NCI-H146 treated with DMSO at 0.1 percent for 48 hours (cell line): ENCODE results near the gene KIT.
A peak's percentile ranks its signal among the peaks of the same experiment; 100 is the strongest.

Experiments used
- DNase-seq: peaks from one replicate; lab custom pipeline; 2025; ENCODE audit not compliant: unreplicated experiment; lab: John Stamatoyannopoulos, UW

Gene KIT

DNA sequence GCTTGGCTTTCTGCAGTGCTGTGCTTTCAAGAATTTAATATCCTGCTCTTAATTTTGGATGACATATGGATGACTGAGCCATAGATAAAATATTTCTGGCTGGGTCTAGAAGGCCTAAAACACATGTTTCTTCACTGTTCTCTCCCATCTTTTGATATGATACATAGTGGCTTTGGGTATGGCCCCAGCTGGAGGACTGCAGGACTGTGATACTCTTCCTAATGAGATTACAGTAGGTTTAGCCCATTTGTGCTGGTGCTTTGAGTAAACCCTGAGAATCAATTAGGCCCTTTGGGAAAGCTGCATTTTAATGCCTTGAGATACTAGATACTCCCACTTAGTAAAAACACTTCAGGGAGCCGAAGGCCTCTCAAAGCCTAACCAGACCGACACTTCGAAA, 38.0 kb downstream of the KIT start:
- no peak for DNase-seq

DNA sequence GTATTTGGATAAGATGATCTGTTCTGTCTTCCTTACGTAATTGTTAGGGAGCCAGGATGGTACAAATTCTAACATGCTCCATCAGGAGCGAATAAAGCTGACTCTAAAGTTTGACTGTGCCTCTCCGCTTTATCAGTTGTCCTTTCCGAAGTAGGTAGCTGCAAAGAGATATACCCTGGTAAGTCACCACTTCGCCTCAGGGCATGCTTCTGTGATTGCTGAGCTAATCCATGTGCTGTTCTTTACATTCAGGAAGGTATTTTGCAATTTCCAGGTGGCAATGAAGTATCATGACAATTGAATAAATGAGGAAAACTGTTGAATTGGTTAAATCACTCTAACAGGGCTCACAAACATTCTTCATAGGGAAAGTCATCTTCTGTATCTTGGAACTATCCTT, 38.9 kb downstream of the KIT start:
- DNase-seq = no peak

DNA sequence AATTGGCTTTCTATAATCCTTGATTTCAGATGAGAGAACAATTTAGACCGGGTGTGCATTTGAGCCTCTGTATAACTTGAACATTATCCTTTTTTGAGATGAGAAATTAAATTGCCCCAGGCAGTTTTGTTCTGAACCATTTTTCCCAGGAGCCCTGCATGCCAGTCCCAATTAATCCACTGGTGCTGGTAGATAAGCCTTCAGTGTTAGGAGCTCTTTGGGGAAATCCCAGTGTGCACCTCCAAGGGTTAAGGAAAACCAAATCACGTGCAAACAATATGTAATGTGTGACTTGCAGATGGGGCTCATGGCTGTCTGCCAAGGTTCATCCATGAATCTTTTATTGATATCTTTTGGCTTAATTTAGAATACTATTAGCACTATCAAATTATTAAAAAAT, 43.2 kb downstream of the KIT start:
- no peak for DNase-seq

DNA sequence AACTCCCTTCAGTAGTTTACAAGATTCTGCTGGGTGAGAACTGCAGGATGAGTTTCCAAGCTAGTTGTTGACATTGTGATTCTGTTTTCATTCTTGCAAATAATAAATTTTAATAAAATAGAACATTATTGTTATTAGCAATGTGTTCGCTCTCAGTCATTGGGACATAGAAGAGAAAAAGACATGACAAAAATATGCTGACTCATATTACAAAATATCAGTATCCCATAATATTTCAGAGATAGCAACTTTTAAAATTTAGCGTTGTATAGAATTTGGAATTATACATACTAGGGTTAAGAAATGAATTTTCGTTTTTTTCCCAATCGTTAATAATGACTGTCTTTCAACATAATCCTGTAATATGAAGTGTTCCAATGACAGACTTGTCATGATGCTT, 45.4 kb downstream of the KIT start:
- no peak for DNase-seq

DNA sequence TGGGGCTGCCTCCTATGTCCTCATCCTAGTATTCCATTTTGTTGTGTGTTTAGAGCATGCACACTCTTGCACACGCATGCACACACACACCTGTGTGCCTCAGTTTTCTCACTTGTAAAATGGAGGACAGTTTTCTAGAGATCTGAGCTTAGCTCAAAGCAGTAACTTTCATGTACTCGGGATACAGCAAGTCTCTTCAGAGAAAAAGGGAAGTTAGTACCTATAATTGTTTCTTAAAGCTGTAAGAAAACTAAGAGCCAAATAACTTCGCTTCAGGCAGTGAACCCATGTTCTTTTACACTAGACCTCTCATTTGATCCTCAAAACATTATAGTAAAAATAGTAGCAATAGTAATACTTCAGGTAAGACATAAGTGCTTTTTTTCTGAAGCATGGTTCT, 49.6 kb downstream of the KIT start:
- DNase-seq = no peak

DNA sequence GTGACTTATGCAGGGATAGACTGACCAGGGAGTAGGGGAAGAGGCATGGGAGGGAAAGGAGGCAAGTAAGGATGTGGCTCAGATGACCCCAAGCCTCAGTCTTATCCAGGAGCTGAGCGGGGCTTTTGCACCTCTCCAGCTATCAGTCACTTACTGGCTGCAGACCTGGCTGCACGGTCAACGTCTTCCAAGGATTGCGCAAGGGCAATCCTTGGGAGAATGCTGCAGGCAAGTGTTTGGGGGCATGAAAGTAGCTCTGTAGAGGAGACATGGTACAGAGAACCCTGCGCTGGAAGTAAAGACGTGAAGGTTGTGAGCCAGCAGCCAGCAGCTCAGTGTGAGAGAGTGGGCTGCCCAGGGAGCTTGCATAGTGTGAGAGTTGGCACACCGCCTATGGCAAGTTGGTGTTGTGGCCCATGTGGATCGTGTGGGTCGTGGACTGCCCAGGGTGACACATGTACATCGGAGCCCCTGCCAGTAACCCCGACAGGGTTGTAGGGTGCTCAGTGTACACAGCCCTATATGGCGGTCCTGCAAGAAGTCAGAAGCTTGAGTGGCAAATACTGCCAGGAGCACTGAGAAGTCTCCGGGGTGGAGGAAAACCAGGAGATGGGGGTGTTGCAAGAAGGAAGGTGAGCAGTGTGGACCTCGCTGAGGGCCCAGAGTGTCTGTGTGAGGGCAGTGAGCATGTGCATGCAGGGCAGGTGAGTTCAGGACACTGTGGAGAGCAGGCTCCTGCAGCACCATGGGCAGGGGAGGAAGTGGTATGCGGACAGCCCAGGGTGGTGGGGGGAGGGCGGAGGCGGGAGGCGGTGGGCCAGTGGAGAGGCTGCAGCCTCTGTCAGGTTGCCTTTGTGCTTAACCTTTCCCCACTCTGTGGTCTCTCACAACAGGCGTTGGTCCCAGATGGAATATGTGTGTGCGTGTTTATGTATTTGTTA, 50.9 kb downstream of the KIT start:
- DNase-seq = no peak

DNA sequence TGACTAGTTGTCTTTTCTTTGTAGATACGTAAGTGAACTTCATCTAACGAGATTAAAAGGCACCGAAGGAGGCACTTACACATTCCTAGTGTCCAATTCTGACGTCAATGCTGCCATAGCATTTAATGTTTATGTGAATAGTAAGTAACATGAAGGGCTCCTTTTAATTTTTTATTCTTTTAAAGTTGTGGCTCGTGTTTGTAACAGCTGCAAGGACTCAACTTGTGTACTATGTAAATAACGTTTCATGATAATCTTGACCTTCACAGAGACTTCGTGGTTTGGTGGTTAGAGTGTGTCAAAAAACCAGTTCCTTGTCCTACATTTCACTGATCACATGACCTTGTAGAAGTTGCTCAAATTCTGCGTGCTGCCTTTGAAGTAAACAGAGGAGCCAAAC, 51.6 kb downstream of the KIT start:
- DNase-seq = no peak

DNA sequence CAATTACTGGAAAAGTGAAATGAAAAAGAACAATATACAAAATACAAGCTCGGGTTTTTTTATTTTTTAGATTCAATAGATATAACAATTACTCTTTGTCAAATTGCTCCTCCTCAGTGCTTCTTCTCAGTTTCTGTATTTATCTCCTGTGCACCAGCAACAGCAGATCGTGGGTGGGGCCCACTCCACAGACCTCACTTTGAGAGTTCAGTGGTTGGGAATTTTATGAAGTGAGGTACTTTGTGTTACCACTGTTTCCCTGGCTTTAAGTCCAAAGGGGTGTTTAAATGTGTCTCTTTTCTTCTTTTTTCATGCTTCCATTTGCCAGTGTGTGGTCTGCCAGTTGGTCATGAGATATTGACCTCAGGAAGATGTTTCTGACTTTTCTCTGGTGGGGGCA, 54.4 kb downstream of the KIT start:
- no peak for DNase-seq

DNA sequence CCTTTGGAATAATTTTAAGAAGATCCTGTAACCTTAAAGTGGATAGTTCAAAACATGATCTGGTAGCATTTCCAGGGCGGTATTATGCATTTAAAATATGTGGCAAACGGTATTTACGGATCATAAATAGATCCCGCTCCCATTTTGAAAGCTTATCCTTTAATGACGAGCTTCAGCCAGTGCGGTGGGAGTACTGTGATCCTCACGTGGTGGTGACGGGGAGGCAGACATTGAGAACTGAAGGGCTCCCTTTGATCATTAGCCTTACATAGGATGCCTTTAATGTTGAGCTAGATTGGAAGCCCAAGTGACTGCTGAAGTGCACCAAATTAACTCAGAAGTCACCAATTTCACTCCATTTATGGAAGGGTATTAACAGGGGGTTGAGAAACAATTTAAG, 56.9 kb downstream of the KIT start:
- no peak for DNase-seq

DNA sequence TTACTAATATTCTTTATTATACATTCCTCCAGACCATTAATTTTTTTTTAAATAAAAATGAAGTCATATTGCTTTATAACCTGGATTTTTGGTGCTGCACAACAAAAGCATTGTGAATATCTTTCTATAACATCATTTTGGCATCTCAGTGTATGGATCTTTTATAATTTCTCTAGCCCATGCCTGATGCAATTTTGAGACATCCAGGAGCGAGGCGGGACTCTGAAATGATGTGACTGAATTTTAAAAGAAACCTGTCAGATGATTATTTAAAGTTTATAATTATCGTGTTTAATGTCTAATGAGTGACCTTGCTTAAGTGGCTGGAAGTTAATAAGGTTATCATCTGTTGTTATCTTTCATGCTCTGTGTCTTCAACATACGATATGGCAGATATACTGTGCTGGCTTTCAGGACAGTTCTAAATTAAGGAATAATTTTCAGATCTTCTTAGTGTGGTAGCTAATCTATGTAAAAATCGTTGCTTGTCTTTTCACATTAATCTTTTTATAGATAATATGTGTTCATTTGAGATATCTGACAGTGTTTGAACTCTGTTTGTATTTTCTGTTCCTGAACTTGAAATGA, 58.8 kb downstream of the KIT start:
- DNase-seq = no peak

DNA sequence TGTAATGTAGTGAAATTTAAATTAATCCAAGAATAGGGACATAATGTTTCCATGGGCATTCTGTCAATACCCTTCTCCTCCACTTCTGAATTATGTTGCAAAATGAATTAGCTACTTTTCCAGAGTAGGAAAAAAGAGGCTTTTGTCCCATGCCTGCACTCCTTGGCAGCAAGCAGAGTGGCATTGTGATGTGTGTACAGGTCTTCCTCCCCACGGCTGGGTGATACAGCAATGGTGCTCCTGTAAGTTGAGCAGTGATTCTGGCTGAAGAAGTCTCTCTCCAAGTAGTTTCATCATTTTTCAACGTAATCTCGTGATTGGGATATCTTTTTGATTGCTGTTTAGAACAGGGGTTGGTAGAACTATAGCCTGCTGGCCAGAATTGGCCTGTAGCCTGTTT, 59.9 kb downstream of the KIT start:
- DNase-seq = no peak

DNA sequence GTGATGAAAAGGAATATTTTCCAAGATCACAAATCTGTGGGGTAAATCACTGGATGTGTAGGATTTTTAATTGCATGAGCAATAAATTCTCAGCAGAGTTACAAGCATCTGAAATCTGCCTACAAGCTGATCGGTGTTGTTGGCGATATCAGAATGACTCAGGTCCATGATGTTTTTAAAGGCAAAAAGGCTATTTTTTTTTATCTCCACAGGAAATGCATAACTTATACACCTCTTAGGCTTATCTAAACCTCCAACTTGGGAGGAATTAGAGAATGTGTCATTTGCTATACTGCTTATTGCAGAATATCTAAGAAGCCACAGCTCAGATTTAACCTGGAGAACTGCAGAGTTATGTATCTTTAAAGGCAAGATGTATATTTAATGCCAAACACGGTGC, 61.6 kb downstream of the KIT start:
- DNase-seq = no peak

DNA sequence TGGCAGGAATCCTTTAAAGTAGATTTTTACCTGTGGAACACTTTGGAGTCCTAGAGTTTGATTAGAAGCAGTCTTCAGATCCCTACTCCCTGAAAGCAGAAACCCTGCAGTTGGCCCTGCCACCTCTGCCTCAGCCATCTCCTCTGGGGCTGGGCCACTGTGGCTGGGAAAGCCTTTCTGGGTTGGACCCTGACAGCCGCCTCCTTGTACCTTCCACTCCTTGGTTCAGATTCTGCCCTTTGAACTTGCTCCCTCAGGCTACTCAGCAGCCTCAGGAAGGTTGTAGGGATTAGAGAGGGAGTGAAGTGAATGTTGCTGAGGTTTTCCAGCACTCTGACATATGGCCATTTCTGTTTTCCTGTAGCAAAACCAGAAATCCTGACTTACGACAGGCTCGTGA, 65.5 kb downstream of the KIT start:
- DNase-seq = no peak

DNA sequence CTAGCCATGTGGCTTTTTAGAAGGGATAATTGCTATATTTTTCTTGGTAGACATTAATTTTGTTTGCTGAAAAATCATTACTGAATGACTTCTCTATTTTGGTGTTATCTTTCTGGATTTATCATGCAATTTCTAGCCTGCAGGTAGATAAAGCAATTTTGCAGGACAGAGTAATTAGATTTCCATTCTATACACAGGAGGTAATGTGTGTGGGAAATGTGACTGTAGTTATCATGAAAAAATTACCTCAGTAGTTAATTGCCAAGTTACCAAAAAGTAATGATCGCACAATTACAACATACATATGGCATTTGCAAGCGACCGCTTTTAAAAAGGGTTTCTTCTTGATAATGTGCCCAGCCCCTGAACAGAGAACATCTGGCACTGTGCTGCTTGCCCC, 66.1 kb downstream of the KIT start:
- DNase-seq = peak; percentile 29

DNA sequence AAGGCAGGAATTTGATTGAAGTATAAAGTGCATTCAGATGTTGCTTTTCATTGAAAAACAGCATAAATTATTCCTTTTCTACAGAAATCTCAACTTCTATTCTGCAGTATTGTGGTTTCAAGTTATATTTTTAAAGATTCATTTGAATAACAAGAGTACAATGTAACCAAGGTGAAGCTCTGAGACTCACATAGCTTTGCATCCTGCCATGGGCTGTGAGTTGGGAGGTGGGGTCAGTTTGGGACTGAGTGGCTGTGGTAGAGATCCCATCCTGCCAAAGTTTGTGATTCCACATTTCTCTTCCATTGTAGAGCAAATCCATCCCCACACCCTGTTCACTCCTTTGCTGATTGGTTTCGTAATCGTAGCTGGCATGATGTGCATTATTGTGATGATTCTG, 69.2 kb downstream of the KIT start:
- DNase-seq = no peak

DNA sequence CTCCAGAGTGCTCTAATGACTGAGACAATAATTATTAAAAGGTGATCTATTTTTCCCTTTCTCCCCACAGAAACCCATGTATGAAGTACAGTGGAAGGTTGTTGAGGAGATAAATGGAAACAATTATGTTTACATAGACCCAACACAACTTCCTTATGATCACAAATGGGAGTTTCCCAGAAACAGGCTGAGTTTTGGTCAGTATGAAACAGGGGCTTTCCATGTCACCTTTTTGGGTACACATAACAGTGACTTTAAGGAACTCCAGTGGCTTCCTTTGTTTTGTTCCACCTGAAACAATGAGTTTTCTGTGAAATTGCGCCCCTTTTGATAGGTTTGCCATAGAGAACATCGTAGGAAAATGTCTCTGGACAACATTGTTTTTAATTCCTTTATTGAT, 69.6 kb downstream of the KIT start:
- no peak for DNase-seq

DNA sequence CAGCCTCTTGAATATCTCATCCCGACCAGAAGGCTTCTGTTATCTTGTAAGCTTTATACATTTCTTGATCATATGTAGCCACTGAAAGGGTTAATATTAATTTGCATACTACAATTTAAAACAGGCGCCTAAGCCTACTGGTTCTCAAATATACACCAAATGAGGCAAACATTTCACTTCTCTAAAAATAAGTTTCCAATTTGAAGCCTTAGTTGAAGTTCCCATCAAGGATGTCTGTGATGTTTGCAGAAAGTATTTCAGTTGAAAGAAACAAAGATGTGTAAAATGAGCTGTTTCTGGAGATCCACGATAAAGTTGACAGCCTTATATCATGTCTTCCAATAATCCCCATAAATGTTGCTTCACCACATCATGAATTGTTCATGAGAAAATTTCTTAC, 70.6 kb downstream of the KIT start:
- DNase-seq = no peak

DNA sequence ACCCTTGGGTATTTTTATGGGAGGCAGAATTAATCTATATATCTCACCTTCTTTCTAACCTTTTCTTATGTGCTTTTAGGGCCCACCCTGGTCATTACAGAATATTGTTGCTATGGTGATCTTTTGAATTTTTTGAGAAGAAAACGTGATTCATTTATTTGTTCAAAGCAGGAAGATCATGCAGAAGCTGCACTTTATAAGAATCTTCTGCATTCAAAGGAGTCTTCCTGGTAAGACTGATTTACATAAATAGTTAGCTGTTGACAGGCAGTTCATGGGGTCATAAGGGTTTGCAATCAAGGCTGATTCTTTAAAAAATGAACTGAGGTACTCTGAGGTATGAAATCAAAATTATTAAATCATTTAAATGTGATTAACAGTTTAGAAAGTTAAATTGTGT, 71.5 kb downstream of the KIT start:
- DNase-seq = no peak

DNA sequence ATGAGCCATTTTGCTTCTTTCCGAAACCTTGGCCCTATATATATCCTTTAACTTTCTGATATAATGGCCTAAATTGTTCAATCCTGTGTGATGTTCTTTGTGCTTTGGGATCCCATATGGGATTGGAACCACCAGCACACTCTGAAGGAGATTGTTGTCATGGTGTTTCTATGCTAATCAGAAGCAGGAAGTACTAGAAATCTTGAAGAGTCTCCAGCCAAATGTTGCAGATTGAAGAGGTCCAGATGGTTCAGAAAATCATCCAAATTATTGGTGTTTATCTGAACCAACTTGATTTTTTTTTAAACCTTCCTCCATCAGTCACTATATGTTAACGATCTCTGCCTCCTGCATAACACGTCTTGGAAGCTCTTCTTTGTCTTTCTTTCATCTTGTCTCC, 72.8 kb downstream of the KIT start:
- DNase-seq = no peak

DNA sequence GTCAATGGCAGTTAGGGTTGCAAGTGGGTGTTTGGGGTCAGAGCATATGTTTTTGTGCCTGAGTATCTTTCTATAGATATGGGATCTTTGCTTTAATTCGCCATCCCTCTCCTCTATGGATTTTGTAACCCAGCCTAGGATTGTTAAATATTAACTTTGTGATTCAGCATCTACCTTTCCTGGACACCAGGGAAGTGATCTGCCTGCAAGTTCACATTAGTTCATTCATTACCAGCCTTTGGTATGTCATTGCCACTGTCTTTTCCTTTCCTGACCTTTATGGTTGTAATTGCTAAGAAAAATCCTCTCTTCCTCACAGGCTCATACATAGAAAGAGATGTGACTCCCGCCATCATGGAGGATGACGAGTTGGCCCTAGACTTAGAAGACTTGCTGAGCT, 73.8 kb downstream of the KIT start:
- no peak for DNase-seq

DNA sequence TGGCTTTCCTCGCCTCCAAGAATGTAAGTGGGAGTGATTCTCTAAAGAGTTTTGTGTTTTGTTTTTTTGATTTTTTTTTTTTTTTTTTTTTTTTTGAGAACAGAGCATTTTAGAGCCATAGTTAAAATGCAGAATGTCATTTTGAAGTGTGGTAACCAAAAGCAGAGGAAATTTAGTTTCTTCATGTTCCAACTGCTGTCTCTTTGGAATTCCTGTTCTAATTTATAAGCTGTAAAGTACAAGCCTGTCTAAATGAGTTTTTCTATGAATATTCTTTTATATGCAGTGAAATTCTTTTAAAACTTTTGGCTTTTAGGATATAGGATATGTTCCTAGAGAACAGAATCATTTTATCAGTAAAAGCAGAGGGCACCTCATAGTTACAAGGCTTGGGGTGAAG, 74.2 kb downstream of the KIT start:
- no peak for DNase-seq

DNA sequence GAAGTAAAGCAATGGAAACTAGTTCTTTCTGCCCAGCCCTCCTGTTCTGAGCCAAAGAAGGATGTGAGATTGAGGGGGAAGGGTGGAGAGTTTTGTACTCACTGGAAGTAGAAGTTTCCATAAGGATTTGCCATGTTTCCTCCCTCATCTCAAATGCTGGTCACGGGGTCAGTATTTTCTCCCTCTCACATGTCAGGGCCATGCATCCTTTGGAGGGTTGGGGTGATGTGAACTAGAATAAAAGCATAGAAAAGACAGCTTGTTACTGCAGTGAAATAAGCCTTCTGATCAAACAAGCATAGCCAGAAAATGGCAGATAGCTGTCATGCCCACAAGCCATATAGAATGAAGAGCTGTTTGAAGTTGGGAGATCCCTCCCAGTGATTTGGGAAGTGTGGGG, 79.7 kb downstream of the KIT start:
- no peak for DNase-seq

DNA sequence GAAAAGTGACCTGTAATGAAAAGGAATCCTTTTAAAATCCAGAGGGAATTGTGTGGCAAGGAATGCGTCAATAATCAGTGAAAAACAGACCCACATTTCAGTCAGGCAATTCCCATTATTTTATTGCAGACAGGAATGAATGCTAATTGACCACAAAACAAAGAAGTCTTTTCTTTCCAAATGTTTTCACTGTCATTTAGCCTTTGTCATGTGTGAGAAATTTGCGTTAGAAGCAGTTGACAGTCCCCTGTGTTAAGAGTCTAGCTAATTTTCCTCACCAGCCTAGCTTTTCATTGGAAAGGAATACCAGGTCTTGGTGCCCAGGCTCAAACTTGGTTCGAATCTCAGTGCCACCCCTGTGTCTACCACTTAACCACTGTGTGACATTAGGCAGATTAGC, 83.4 kb downstream of the KIT start:
- no peak for DNase-seq
